DND-41 (cell line): ENCODE data around the gene TNIK.

Experiments
- EZH2 ChIP-seq: IDR thresholded peaks from 3 replicates; pipeline ENCODE4 v1.6.1; 2012; ENCODE audit warnings: borderline replicate concordance, low read depth, mild to moderate bottlenecking, moderate library complexity, low read length, inconsistent platforms; ENCODE audit not compliant: severe bottlenecking
- TF ChIP-seq, protein P1 (sequence below): IDR thresholded peaks from 2 replicates; pipeline ENCODE4 v1.5.1; 2012; ENCODE audit warnings: borderline replicate concordance, low read length, moderate library complexity, mild to moderate bottlenecking; ENCODE audit not compliant: poor library complexity, severe bottlenecking; ENCODE audit errors: extremely low read depth

- TF ChIP-seq, protein P1, sequence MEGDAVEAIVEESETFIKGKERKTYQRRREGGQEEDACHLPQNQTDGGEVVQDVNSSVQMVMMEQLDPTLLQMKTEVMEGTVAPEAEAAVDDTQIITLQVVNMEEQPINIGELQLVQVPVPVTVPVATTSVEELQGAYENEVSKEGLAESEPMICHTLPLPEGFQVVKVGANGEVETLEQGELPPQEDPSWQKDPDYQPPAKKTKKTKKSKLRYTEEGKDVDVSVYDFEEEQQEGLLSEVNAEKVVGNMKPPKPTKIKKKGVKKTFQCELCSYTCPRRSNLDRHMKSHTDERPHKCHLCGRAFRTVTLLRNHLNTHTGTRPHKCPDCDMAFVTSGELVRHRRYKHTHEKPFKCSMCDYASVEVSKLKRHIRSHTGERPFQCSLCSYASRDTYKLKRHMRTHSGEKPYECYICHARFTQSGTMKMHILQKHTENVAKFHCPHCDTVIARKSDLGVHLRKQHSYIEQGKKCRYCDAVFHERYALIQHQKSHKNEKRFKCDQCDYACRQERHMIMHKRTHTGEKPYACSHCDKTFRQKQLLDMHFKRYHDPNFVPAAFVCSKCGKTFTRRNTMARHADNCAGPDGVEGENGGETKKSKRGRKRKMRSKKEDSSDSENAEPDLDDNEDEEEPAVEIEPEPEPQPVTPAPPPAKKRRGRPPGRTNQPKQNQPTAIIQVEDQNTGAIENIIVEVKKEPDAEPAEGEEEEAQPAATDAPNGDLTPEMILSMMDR = no peak
- TF ChIP-seq EZH2 = no peak
These were observed 300.4 kb downstream of the TNIK start for GRCh38 chr3:171159822-171160157.
